GM19238 (cell line): ENCODE results near the gene ALOX15B.
"Not testable (repeated sequence)": the region's sequence is repeated elsewhere in the genome, so short reads cannot be mapped to it uniquely, and the experiment has no call there.

Experiments used
- DNase-seq: peaks from one replicate; pipeline ENCODE4 v3.0.0; 2011; ENCODE audit warnings: low spot score; ENCODE audit not compliant: insufficient read length

Gene ALOX15B

DNA sequence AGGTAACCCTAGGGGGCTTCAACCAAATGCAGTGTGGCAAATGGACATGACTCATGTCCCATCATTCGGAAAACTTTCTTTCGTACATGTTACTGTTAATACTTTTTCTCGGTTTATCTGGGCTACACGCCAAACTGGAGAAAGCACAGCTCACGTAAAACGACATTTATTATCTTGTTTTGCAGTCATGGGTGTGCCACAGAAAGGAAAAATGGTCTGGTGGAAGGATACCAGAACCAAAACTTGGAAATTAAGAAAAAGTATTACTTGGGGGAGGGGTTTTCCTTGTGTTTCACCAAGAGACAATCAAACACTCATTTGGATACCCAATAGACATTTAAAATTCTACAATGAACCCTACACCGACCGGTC, 23.6 kb downstream of the ALOX15B start:
- DNase-seq: no peak

DNA sequence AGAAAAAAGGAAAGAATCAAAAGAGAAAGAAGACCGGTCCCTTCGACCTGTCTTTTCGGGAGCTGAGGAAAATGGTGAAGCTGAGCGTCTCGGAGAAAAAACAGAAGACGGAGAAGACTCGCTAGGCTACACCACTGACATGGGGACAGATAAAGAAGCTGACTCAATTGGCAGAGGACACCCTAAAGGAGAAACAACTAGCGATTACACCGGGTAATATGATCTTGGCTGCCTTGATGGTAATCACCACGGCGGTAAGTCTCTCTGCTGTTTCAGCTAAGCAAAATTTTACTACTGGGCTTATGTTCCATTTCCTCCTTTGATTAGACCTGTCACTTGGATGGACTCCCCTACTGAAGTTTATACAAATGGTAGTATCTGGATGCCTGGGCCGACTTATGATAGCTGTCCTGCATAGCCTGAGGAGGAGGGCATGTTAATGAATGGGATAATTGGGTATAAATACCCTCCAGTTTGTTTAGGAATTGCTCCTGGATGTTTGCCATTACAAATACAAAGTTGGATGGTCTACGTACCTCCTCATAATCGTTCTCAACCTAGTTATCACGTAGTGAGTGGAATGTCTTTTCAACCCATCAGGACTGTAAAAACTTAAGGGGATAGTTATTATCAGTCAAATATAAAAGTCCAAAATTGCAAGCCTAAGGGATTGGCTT, 24.1 kb downstream of the ALOX15B start:
- DNase-seq: no peak

DNA sequence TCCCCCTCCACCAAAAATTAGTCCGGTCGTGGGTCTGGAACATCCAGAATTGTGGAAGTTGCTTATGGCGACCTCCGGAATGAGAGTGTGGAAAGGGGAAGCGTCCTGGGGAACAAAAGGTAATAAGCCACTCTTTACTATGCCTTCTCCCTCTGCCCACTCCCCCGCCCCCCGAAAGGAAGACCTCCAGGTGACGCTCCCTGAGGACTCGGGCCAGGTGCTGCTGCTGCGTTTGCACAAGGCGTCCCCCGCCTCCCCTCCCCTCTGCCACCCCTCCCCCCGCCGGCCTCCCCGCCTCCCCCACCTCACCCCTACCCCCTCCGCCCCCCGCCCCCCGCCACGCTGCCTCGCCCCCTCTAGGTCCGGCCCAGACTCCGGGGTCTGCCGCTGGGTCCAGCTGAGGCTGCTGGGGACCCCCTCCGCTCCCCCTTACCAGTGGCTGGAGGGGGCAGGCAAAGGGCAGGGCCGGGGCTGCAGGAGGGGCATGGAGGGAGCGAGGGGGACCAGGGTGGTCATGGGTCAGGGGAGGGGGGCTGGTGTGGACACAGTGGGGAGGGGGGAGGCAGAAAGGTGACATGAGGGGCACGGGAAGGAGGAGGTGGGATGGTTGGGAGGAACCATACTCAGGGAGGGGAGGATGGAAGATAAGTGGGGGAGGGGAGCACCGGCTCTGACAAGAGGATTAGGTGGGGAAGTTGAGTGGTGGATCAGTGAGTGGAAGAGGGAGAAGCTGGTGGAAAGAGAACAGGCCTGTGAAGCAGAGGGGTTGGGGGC, 25.1 kb downstream of the ALOX15B start:
- no peak for DNase-seq

DNA sequence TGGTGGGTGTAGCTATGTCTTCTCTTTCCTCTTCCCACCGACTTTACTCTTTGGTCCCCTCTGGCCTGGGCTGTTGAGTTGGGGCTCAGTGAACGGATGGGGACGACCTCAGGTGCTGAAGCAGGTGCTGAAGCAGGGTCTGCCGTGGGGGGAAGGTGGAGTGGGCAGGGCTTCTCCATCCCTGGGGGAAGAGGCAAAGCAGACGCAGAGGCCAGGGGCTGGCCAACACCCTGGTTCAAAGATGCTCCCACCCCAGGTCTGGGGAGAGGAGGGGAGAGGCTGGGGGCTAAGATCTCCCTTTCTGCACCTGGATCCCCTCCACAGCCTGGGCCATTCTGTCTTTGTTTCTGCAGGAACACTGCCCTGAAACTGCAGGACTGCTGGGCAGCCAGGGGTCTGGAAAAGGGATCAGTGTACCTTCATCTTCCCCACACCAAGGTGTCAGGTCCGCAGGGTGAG, 25.7 kb downstream of the ALOX15B start:
- DNase-seq: no peak

DNA sequence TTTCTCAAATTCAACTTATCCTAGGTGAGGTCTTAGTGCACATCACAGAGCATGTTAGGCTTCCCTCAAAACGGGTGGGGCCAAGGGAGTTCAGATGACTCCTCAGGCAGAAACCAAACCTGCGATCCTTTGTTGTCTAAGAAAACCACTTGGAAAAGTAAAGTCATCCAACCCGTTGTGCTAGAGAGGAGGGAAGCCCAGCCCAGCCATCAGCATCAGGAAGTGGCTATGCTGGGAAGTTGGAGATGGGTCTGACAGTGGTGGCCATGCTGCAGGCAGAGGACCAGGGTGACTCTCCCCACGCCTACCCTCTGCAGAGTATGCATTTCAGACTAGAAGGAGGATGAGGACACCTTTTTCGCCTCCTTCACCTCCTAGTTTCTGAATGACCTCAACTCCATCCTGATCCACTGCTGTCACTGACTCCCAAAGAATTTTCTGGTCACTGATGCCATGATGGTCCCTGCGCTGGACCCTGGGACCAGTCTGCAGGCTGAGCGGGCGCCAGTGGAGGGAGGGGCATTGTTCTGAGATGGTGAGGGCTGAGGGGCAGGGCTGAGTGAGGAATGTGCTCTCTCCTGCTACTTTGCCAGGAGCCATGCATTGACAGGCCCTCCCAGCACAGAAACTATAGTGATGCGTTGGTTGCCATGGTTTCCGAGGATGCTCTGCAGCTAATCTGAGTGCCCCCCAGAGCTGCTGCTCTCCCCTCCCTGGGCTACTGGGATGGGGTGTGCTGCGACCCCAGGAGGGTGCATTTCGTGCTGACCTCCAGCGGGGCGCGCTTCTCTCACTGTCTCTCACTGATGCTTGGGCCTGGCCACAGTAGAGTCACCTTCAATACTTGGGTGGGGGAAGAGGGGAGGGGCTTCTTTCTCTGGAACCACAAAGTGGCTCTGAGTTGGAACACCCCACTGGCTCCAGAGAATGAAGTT, 28.2 kb downstream of the ALOX15B start:
- DNase-seq: no peak

DNA sequence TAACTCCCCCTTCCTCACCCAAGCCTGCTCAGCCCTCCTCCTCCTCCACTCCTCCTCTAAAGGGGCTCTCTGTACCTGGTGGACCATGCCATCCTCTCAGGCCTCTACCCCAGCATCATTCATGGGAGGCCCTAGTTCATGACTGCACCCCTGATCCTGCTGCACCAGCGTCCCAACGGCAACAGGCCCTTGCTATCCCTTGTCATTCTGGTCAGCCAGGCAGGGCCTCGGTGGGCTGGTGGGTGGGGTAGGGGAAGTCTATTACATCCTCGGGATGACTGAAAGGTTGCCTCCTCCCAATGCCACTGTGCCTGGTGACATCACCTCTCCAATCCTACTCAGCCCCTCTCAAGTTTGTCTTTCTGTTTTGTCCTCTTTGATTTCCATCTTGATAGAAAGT, 28.9 kb downstream of the ALOX15B start:
- no peak for DNase-seq

DNA sequence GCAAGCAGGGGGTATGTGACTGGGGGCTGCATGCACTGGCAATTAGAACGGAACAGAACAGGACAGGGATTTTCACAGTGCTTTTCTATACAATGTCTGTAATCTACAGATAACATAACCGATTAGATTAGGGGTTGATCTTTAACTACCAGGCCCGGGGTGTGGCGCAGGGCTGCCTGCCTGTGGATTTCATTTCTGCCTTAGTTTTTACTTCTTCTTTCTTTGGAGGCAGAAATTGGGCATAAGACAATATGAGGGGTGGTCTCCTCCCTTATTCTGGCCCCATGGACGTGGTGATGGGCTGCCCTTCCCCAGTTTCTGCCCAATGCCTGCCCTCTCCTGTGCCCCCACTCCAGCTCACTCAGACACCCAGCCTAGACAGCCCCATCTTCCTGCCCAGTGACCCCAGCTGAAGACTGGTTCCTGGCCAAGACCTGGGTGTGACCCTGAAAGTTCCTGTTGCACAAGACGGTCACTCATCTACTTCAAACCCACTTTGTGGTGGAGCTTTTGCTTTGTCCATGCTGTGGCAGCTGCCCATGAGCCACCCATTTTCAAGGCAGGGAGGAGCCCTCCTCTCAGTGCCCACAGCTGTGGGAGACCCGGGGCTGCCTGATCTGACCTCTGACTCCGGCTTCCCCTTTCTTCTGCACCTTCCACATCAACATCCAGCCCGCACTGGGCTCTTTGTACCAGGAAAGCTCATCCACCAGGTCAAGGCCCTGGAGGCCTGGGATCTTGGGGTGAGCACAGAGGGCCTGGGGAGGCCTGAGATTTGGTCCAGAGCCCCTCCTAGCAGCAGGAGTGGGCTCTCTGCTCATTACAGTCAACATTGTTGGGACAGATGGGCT, 30.1 kb downstream of the ALOX15B start:
- DNase-seq: no peak

DNA sequence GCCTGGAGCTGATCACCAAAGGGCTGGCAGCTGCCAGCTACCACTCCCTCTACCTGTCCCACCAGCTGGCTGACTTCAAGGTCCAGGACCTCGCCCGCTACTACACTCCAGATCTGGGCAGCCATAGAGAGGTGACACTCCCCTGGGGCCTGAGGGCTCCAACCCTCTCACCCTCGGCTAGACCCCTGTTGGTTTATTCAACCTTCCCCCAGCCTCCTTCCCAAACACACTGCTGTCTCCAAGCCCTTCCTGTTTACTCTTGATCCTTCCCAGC, 30.7 kb downstream of the ALOX15B start:
- no peak for DNase-seq

DNA sequence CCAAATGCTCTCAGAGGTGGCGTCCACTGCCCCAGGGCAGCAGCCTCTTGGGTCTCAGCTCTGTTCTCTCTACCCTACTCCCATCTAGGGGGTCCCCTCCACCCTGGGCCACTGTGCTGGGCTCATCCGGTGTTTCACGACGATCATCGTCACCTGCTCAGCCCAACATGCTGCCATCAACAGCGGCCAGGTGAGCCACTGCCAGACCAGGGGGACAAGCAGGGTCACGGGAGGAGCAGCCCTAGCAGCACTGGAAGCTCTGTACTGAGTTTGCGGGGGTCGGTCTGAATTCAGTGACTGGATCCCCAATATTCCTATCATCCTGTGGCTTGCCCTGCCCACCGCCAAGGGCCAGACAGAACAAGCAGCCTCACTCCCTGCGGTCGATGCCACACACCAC, 32.6 kb downstream of the ALOX15B start:
- DNase-seq: no peak

DNA sequence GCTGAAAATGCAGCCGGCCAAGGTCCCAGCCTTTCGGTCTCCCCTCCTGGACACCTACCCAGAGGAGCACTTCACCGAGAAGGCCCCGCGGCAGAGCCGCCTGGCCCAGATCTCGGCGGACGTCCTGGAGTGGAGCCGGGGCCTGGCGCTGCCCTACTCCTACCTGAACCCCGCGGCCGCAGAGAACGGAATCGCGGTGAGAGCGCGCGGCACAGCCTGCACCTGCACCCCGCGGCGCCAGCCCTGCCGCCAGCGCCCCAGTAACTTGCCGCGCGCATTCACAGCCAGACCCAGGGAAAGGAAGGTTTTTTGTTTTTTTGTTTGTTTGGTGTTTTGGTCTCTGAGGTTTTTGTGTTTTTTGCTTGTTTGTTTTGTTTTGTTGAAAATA, 33.5 kb downstream of the ALOX15B start:
- DNase-seq: no peak

DNA sequence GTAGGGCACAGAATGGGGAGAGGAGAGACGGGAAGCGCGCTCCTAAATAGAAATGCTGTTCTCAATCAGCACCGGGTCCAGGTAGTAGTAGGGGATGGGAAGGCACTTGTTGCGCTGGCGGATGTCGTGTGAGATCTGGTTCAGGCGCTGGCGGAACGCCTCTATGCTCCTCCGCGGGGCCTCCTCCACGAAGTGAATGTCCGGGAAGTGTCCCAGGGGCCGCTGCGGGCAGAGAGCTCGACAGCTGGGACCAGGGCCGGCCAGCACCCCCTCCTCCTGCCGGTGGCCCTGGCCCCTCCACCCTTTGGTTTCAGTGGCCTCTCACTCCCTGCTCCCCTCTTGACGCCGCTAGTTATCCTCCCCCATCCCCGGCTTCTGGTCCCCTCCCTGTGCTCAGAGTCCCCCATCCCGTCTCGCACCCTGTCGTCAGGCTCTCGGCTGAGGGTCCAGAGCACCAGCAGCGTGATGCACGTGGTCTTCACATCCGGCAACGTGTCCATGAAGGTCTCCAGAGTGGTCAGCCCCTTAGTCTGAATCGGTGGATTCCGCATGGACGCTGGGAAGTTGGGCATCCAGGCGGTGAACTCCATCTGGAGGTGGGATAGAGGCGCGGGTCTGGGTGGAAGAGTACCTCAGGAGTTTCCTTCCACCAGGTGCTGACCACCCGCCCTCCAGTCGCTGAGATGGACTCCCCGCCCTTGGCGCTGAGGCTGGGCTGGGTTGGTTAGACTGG, 34.0 kb downstream of the ALOX15B start:
- no peak for DNase-seq

DNA sequence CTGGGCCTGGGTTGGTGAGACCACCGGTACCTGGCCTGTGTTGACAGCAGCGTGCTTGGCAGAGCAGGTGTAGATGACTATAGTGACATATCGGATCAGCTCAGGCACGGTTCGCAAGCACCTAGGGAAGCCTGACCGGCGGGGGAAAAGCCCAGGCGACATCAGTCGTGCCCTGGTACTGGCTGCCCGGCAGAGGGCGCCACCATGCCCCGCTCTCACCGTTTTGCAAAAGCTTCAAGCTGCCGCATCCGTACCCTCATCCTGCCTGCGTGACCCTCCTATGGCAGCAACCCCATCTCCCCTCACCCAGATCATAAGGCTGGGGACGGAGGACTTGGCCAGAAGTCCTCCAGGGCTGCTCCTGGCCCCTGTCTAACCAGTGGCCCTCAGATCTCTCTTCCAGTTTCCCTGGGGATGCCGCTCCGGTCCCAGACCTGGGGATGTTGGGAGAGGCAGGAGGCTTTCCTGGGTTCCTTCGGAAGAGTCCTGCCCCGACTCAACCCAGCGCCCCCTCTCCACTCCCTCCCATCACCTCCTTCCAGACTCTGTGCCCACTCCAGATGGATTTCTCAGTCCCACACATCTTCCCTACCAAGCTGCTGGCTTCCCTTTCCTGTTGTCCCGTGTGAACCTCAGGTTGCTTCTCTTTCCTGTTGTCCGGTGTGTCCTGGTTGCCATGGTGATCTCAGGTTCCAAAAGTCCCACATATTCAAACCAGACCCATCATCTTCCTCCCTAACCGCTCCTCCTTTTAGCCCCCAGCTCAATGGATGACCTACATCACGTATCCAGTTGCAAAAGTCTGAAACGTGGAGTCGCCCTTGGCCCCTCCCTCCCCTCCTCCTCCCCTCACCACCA, 35.0 kb downstream of the ALOX15B start:
- DNase-seq: peak; percentile 86

DNA sequence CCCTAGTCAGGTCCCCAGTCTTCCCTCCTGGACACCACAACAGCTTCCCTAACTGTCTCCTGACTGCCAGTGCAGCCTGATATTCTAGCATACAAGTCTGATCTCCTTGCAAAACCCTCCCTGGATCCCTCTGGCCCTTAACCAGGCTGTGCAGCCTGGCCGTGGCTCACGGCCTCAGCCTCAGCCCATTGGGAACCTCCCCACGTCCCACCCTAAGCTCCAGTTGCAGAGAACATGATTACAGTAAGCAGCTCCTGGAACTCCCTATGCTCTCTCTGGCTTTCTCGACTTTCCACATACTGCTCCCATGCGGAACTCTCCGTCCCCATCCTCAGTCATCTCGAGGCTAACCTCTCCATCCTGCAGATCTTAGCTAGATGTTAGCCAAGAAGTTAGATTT, 35.7 kb downstream of the ALOX15B start:
- DNase-seq: no peak

DNA sequence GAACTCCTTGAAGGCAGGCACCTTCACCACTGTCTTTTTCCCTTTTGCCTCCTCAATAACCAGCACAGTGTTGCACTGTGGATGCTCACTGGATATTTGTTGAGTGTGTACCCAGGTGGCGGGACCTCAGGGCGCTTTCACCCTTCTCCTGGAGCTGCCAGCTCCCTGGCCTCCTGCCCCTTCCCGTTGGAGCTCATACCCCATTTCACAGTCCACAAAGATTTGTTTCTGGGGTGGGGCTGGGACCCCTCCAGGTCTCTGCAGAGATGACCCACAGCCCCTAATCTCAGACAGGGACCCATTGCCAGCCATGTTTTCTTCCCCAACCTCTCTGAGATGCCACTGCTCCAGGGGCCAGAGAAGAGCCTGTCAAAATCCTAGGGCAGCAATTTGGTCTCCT, 36.2 kb downstream of the ALOX15B start:
- DNase-seq: no peak

DNA sequence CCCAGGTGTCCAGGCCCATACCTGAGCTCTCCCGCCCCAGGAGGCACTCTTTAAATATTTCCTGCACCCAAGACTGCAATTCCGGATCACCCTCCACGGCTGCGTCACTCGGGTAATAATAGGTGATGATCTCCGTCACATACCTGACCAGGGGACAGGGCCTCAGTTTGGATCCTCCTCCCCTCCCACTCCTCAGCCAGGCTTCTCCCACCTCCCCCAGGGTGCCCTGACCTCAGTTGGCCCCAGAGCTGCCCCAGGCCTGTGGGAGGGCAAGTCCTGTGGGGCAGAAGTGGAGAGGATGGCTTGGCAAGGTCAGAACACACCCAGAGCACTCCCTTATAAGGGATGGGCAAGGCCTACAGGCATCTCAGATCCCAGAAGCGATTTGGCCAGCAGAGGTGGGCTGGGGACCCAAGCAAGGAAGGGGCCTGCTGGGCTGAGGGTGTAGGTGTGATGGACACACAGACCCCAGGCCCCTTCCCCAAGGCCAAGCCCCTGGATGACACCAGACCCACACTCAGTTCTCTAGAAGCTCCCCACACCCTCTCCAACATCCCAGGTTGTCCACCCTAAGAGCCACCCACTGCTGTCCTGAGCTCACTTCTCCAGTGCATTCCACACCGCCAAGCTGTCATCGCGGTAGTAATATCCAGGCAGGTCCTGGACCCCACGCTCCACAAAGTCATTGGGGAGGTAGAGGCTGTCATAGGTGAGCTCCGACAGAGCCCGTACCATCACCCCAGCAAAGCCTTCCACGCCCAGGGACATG, 36.9 kb downstream of the ALOX15B start:
- DNase-seq: no peak

DNA sequence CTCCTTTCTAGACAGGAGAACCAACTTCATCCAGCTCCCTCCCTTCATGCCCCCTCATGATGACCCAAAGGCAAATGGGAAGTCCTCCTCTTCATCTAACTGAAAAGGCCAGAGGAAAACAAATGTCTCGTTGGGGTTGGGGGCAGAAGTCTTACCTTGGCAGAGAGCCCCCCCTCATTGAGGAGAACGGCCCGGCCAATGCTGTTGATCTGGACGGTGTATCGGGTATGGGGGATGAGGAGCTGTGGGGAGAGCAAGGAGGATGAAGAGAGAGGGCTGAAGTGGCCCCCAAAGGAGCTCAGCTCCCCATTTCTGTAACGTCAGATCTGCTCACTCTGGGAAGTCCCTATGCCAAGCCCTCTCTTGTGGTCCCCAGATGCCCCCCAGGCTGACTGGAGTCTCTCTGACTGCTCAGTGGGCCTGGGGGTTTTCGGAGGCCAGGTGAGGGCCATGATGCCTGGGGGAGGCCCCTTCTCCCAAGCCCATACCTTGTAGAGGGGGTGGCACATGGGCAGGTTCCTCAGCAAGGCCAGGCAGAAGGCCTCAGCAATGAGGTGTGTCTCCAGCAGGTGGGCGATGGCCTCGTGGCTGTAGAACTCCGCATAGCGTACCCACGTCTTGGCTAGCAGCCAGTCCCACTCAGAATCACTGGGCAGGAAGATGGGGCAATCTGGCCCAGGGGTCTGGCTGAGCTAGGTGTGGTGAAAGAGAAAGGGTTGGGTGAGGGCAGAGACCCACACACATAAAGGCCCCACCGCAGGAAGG, 37.8 kb downstream of the ALOX15B start:
- DNase-seq: no peak

DNA sequence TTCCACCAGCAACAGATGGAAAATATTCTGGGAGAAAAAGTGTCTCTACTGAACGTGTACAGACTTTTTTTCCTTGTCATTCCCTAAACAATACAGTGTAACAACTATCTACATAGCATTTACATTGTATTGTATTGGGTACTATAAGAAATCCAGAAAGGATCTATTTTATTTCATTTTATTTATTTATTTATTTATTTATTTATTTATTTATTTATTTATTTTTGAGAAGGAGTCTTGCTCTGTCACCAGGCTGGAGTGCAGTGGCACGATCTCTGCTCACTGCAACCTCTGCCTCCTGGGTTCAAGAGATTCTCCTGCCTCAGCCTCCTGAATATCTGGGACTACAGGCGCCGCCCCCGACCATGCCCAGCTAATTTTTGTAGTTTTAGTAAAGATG, 39.1 kb downstream of the ALOX15B start:
- DNase-seq: not testable (repeated sequence)
